H1 (cell line): ENCODE measurements around the gene GATAD2B. TPM values are rescaled to one million over a fixed set of nuclear protein-coding genes. Genes with fewer than 3 reads are reported as not detected.

Experiments
- CEBPB ChIP-seq: IDR thresholded peaks from 2 replicates; pipeline ENCODE4 v1.6.1; 2012; ENCODE audit warnings: low read depth, low read length
- HDAC2 ChIP-seq, 2 experiments: fragments of 300-600 bp in 1 of 2; sonication (generic) in 1 of 2; IDR thresholded peaks; 2 replicates each; pipeline ENCODE4 v1.6.1; 2011 to 2012; ENCODE audit warnings: low read depth in 2 of 2, low read length in 2 of 2, mild to moderate bottlenecking in 2 of 2, moderate library complexity in 2 of 2, borderline replicate concordance in 1 of 2, inconsistent platforms in 1 of 2
- POU5F1 ChIP-seq: IDR thresholded peaks from 2 replicates; pipeline ENCODE4 v1.6.1; 2011; ENCODE audit warnings: low read depth, mild to moderate bottlenecking, low read length, moderate library complexity
- polyA plus RNA-seq, 7 experiments: library from polyadenylated mRNA; depleted of rRNA in 3 of 7; stranded (reverse) in 5 of 7; unstranded in 2 of 7; fragments of >200 nt in 5 of 7; fragments of 200-250 nt in 2 of 7; gene quantifications; 1 replicate in 5 of 7; 2 replicates in 1 of 7; 4 replicates in 1 of 7; pipeline versions ENCODE4 v1.2.1 to v1.2.3, GENCODE V29; 2011 to 2013; ENCODE audit warnings: missing spikeins in 2 of 7, mixed read lengths in 2 of 7
- total RNA-seq: library from RNA; stranded (reverse); fragmentation: NEBNext Ultra II Directional; extraction: Animal tissue kit (Norgen Biotek cat#: 25700); gene quantifications from 2 replicates; pipeline ENCODE4 v1.2.1, GENCODE V29; 2021
- TF ChIP-seq, protein P1 (sequence below): fragments of 300-600 bp; sonication (generic); IDR thresholded peaks from 2 replicates; pipeline ENCODE4 v1.7.1; 2012; ENCODE audit warnings: low read length, moderate library complexity, mild to moderate bottlenecking, inconsistent platforms; ENCODE audit not compliant: insufficient replicate concordance

GATAD2B gene
- total and polyA plus RNA-seq, 2 of the 8 experiments (the other 6 are each of a cell fraction or from before 2014, with no cell fraction given) = 8.4 to 39.1 TPM

DNA sequence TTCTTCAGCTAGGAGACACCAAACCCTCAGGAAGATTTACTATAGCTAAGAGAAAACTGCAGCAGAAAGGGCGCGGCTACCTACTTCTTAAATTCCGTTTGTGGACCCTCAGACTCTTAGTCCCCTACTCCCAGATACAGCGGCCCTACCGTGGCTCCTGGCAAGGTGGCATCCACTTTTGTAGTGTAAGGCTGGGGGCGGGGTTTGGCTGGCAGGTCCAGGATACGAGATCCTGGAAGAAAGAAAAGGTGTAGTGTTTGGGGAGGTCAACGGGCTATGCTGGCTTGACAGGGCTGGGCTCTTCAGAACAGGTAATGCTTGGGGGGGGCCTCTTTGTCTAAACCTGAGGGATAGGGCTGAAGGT is 45.2 kb upstream of the GATAD2B start (continued):
- TF ChIP-seq, protein P1, sequence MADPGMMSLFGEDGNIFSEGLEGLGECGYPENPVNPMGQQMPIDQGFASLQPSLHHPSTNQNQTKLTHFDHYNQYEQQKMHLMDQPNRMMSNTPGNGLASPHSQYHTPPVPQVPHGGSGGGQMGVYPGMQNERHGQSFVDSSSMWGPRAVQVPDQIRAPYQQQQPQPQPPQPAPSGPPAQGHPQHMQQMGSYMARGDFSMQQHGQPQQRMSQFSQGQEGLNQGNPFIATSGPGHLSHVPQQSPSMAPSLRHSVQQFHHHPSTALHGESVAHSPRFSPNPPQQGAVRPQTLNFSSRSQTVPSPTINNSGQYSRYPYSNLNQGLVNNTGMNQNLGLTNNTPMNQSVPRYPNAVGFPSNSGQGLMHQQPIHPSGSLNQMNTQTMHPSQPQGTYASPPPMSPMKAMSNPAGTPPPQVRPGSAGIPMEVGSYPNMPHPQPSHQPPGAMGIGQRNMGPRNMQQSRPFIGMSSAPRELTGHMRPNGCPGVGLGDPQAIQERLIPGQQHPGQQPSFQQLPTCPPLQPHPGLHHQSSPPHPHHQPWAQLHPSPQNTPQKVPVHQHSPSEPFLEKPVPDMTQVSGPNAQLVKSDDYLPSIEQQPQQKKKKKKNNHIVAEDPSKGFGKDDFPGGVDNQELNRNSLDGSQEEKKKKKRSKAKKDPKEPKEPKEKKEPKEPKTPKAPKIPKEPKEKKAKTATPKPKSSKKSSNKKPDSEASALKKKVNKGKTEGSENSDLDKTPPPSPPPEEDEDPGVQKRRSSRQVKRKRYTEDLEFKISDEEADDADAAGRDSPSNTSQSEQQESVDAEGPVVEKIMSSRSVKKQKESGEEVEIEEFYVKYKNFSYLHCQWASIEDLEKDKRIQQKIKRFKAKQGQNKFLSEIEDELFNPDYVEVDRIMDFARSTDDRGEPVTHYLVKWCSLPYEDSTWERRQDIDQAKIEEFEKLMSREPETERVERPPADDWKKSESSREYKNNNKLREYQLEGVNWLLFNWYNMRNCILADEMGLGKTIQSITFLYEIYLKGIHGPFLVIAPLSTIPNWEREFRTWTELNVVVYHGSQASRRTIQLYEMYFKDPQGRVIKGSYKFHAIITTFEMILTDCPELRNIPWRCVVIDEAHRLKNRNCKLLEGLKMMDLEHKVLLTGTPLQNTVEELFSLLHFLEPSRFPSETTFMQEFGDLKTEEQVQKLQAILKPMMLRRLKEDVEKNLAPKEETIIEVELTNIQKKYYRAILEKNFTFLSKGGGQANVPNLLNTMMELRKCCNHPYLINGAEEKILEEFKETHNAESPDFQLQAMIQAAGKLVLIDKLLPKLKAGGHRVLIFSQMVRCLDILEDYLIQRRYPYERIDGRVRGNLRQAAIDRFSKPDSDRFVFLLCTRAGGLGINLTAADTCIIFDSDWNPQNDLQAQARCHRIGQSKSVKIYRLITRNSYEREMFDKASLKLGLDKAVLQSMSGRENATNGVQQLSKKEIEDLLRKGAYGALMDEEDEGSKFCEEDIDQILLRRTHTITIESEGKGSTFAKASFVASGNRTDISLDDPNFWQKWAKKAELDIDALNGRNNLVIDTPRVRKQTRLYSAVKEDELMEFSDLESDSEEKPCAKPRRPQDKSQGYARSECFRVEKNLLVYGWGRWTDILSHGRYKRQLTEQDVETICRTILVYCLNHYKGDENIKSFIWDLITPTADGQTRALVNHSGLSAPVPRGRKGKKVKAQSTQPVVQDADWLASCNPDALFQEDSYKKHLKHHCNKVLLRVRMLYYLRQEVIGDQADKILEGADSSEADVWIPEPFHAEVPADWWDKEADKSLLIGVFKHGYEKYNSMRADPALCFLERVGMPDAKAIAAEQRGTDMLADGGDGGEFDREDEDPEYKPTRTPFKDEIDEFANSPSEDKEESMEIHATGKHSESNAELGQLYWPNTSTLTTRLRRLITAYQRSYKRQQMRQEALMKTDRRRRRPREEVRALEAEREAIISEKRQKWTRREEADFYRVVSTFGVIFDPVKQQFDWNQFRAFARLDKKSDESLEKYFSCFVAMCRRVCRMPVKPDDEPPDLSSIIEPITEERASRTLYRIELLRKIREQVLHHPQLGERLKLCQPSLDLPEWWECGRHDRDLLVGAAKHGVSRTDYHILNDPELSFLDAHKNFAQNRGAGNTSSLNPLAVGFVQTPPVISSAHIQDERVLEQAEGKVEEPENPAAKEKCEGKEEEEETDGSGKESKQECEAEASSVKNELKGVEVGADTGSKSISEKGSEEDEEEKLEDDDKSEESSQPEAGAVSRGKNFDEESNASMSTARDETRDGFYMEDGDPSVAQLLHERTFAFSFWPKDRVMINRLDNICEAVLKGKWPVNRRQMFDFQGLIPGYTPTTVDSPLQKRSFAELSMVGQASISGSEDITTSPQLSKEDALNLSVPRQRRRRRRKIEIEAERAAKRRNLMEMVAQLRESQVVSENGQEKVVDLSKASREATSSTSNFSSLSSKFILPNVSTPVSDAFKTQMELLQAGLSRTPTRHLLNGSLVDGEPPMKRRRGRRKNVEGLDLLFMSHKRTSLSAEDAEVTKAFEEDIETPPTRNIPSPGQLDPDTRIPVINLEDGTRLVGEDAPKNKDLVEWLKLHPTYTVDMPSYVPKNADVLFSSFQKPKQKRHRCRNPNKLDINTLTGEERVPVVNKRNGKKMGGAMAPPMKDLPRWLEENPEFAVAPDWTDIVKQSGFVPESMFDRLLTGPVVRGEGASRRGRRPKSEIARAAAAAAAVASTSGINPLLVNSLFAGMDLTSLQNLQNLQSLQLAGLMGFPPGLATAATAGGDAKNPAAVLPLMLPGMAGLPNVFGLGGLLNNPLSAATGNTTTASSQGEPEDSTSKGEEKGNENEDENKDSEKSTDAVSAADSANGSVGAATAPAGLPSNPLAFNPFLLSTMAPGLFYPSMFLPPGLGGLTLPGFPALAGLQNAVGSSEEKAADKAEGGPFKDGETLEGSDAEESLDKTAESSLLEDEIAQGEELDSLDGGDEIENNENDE = no peak
- TF ChIP-seq CEBPB (no peak), POU5F1 (no peak), HDAC2 (IDR thresholded peaks at IDR 0.05; ENCODE audit: borderline replicate concordance in 1 of 2, low read depth in 2 of 2, low read length in 2 of 2) (peak in 1 of 2 experiments; percentile 17; a peak in 1 of 4 replicates)
